OCI-LY7 (cell line): ENCODE measurements around the gene SNRPD1. TPM values are rescaled to one million over a fixed set of nuclear protein-coding genes. Genes with fewer than 3 reads are reported as not detected.

Experiments used
- BruUV-seq: library from RNA; stranded (reverse); fragments of 400-500 nt; replicated peaks from 2 replicates; lab custom pipeline; 2021; lab: Mats Ljungman, UMichigan
- CTCF ChIA-PET: fragments of 300-600 bp; sonication (Branson Sonifier 250); formaldehyde crosslinking; loops from one replicate; lab custom pipeline; 2022; ENCODE audit warnings: antibody characterized with exemption; ENCODE audit not compliant: unreplicated experiment; lab: Charles Lee
- POLR2A ChIA-PET: fragments of 300-600 bp; sonication (Branson Sonifier 250); formaldehyde crosslinking; loops from one replicate; lab custom pipeline; 2022; ENCODE audit warnings: antibody characterized with exemption; lab: Charles Lee
- DNase-seq: peaks from one replicate; pipeline ENCODE4 v3.0.0-alpha.2; 2015; ENCODE audit warnings: low spot score
- H2AFZ ChIP-seq: fragments of 200-600 bp; sonication (generic), shearing (Covaris generic); 2 replicates; pipeline ENCODE4 v1.6.1; 2014; ENCODE audit warnings: mild to moderate bottlenecking, antibody characterized with exemption, low read length, moderate library complexity
- H3K27ac ChIP-seq: fragments of 200-600 bp; sonication (generic); 2 replicates; pipeline ENCODE4 v1.5.1; 2014; ENCODE audit warnings: mixed run types, low read depth, mild to moderate bottlenecking, moderate library complexity, low read length, inconsistent platforms; ENCODE audit not compliant: poor library complexity, severe bottlenecking
- H3K36me3 ChIP-seq: fragments of 200-600 bp; sonication (generic); 2 replicates; pipeline ENCODE4 v1.6.1; 2014; ENCODE audit warnings: mild to moderate bottlenecking, antibody characterized with exemption, low read length, moderate library complexity, mixed read lengths; ENCODE audit not compliant: insufficient read depth
- H3K4me1 ChIP-seq: fragments of 200-600 bp; sonication (generic); 2 replicates; pipeline ENCODE4 v1.5.1; 2014; ENCODE audit warnings: mild to moderate bottlenecking, low read length; ENCODE audit not compliant: insufficient read depth, poor library complexity, severe bottlenecking
- H3K4me2 ChIP-seq: fragments of 200-600 bp; sonication (generic); 2 replicates; pipeline ENCODE4 v1.6.1; 2014; ENCODE audit warnings: mild to moderate bottlenecking, low read length
- H3K4me3 ChIP-seq: fragments of 200-600 bp; sonication (generic); 2 replicates; pipeline ENCODE4 v1.5.1; 2014; ENCODE audit warnings: mild to moderate bottlenecking, low read depth, low read length; ENCODE audit not compliant: poor library complexity, severe bottlenecking
- H3K79me2 ChIP-seq: fragments of 200-600 bp; sonication (generic); 2 replicates; pipeline ENCODE4 v1.6.1; 2016; ENCODE audit warnings: low read depth, mild to moderate bottlenecking, low read length, moderate library complexity, mixed read lengths; ENCODE audit not compliant: insufficient read depth
- H3K9me2 ChIP-seq: fragments of 200-600 bp; sonication (generic); 2 replicates; pipeline ENCODE4 v1.6.1; 2016; ENCODE audit warnings: mild to moderate bottlenecking, low read length, mixed read lengths; ENCODE audit not compliant: insufficient read depth
- H3K9me3 ChIP-seq: fragments of 200-600 bp; sonication (generic); 2 replicates; pipeline ENCODE4 v1.6.1; 2014; ENCODE audit warnings: mild to moderate bottlenecking, mixed run types, low read length, mixed read lengths
- H4K20me1 ChIP-seq: fragments of 200-600 bp; sonication (generic); 2 replicates; pipeline ENCODE4 v1.6.1; 2014; ENCODE audit warnings: mild to moderate bottlenecking, antibody characterized with exemption, low read length, moderate library complexity, mixed read lengths; ENCODE audit not compliant: insufficient read depth
- CTCF ChIP-seq: fragments of 200-600 bp; sonication (generic); conservative IDR thresholded peaks from 2 replicates; pipeline ENCODE4 v1.5.1; 2014; ENCODE audit warnings: mild to moderate bottlenecking, antibody characterized with exemption, low read length, moderate library complexity, mixed read lengths
- EZH2phosphoT487 ChIP-seq: fragments of 200-600 bp; sonication (generic); IDR thresholded peaks from 2 replicates; pipeline ENCODE4 v1.6.1; 2018; ENCODE audit warnings: low read depth, borderline replicate concordance, mild to moderate bottlenecking, mixed run types, antibody characterized with exemption, low read length, moderate library complexity, mixed read lengths
- intact Hi-C: fragments of 100-400 bp; cut with micrococcal nuclease; formaldehyde crosslinking; loops from one replicate; pipeline ENCODE4 v1.10.0; 2022; ENCODE audit not compliant: unreplicated experiment
- total RNA-seq, 2 experiments: library from RNA; depleted of rRNA in 1 of 2; stranded (reverse); fragments of >200 nt in 1 of 2; shearing (Covaris generic) in 1 of 2; gene quantifications; 2 replicates each; pipeline ENCODE4 v1.2.3, GENCODE V29; 2014 to 2022

The SNRPD1 gene
- total RNA-seq, 2 experiments from 2014 or later, result 133 to 181 TPM

- peak; percentile 98 for DNase-seq
- POLR2A ChIA-PET, result interaction anchor here (0.7 to 3.1 kb wide), 10 partner anchors 8 to 138 kb away, joined by 3 to 49 read pairs (median 4); partner anchors contain the start of genes ABHD3 and SNRPD1
- peaks cover 12% of the 10 kb centered on the region for H3K36me3 ChIP-seq
These were observed 11.3 kb upstream of the SNRPD1 start, which contains the start of gene ESCO1 for GRCh38 chr18:21600526-21601410. Gene ESCO1 (minus strand): TSS chr18:21600704. CDS start chr18:21574843, 25,861 bp downstream.

GRCh38 chr18:21602299-21602587, 9.9 kb upstream of the SNRPD1 start:
- ChIA-PET POLR2A (interaction anchor here (0.7 to 0.8 kb wide), 2 partner anchors 10 to 226 kb away, joined by 5 to 6 read pairs; partner anchors contain the start of gene SNRPD1), CTCF (no interaction called here)
- Histone ChIP-seq H3K9me3 (no peaks in the 10 kb centered on the region), H3K79me2 (peaks cover 26% of the 10 kb centered on the region), H3K36me3 (no peaks in the 10 kb centered on the region), H3K27ac (no peak overlapping the region), H3K4me2 (no peak overlapping the region), H4K20me1 (peaks cover 6% of the 10 kb centered on the region; the same call in 1 of the 2 replicates), H3K4me3 (no peak overlapping the region), H3K4me1 (peaks cover 28% of the 10 kb centered on the region), H2AFZ (no peak overlapping the region; the same call in 1 of the 2 replicates), H3K9me2 (no peaks in the 10 kb centered on the region)
- no TSS peak for BruUV-seq
- intact Hi-C loops, result loop anchor here (5.0 to 10.0 kb wide), 2 partner anchors 100 to 487 kb away; partner anchors contain the start of genes ABHD3 and ROCK1
- DNase-seq, result no peak
- TF ChIP-seq EZH2phosphoT487 (no peak), CTCF (no peak)

More at GRCh38 chr18:21600526-21601410, 11.3 kb upstream of the SNRPD1 start, which contains the start of gene ESCO1:
- Histone ChIP-seq H4K20me1 (peaks cover 10% of the 10 kb centered on the region; the same call in 1 of the 2 replicates), H3K9me3 (no peaks in the 10 kb centered on the region), H3K27ac (peak within 1 kb of the TSS; percentile 92), H3K4me2 (peak within 1 kb of the TSS; percentile 81), H3K79me2 (peaks cover 41% of the 10 kb centered on the region), H3K4me1 (peaks cover 34% of the 10 kb centered on the region), H3K4me3 (peak within 1 kb of the TSS; percentile 87), H3K9me2 (no peaks in the 10 kb centered on the region), H2AFZ (peak within 1 kb of the TSS; percentile 45; the same call in 1 of the 2 replicates)
- BruUV-seq, result TSS peak; percentile 70
- CTCF ChIA-PET, result interaction anchor here (0.6 to 2.2 kb wide), 6 partner anchors 9 to 141 kb away, joined by 3 to 17 read pairs (median 5); partner anchors contain the start of gene SNRPD1
- intact Hi-C loops, result loop anchor here (1.0 to 10.0 kb wide), 4 partner anchors 12 to 486 kb away; partner anchors contain the start of genes ABHD3, MIB1, ROCK1 and SNRPD1
- peak; percentile 75 for TF ChIP-seq CTCF
- TF ChIP-seq EZH2phosphoT487, result no peak
